Thyroid gland (tissue), 4 donors: Measurements from ENCODE around the gene WNT5B. TPM values are rescaled to one million over a fixed set of nuclear protein-coding genes. Genes with fewer than 3 reads are reported as not detected.

Experiments
- DNase-seq, 2 donors: peaks; one replicate each; pipeline ENCODE4 v3.0.0-alpha.2; 2019
- H3K27ac ChIP-seq, 3 donors: fragments of 200-600 bp; sonication (generic); 1 replicate in 2 of 3; 2 replicates in 1 of 3; pipeline ENCODE4 v1.5.1; 2016 to 2019; ENCODE audit warnings: mild to moderate bottlenecking in 1 of 3, moderate library complexity in 1 of 3
- H3K27me3 ChIP-seq: fragments of 200-600 bp; sonication (generic); one replicate; pipeline ENCODE4 v1.5.1; 2019
- H3K36me3 ChIP-seq, 2 donors: fragments of 200-600 bp; sonication (generic); one replicate each; pipeline ENCODE4 v1.5.1; 2016 to 2019
- H3K4me1 ChIP-seq, 2 donors: fragments of 200-600 bp; sonication (generic); one replicate each; pipeline ENCODE4 v1.5.1; 2017 to 2019
- H3K4me3 ChIP-seq, 3 donors: fragments of 200-600 bp; sonication (generic); replicated peaks in 1 of 3; 1 replicate in 2 of 3; 2 replicates in 1 of 3; pipeline ENCODE4 v1.5.1; 2016; ENCODE audit warnings: mild to moderate bottlenecking in 1 of 3
- H3K9me3 ChIP-seq: fragments of 200-600 bp; sonication (generic); one replicate; pipeline ENCODE4 v1.5.1; 2017
- POLR2A ChIP-seq, 2 donors: fragments of 450-650 bp; IDR thresholded peaks; one replicate each; pipeline ENCODE4 v1.6.1; 2017; ENCODE audit warnings: antibody characterized with exemption in 2 of 2, mild to moderate bottlenecking in 2 of 2, moderate library complexity in 1 of 2
- WGBS, 2 donors: methylation state at CpG; one replicate each; pipeline ENCODE4 v1.1.5; 2017; 5-methylcytosine and 5-hydroxymethylcytosine counted together
- intact Hi-C: fragments of 100-400 bp; cut with DNase I; formaldehyde crosslinking; loops from one replicate; pipeline ENCODE4 v1.15.1; 2023
- total RNA-seq, 4 donors: library from RNA; depleted of rRNA; stranded (reverse); fragments of >200 nt; gene quantifications; one replicate each; pipeline ENCODE4 v1.2.3, GENCODE V29; 2016
- TF ChIP-seq, protein P1 (sequence below), 6 experiments: fragments of 200-600 bp in 3 of 6; fragments of 450-650 bp in 3 of 6; sonication (generic) in 3 of 6; IDR thresholded peaks; one replicate each; pipeline ENCODE4 v1.5.1; 2016 to 2019; ENCODE audit warnings: antibody characterized with exemption in 6 of 6, mild to moderate bottlenecking in 2 of 6, inconsistent platforms in 1 of 6, moderate library complexity in 1 of 6

Gene WNT5B
- total RNA-seq, 4 donors from 2014 or later = 0.78 to 4.3 (median 0.95) TPM

DNA sequence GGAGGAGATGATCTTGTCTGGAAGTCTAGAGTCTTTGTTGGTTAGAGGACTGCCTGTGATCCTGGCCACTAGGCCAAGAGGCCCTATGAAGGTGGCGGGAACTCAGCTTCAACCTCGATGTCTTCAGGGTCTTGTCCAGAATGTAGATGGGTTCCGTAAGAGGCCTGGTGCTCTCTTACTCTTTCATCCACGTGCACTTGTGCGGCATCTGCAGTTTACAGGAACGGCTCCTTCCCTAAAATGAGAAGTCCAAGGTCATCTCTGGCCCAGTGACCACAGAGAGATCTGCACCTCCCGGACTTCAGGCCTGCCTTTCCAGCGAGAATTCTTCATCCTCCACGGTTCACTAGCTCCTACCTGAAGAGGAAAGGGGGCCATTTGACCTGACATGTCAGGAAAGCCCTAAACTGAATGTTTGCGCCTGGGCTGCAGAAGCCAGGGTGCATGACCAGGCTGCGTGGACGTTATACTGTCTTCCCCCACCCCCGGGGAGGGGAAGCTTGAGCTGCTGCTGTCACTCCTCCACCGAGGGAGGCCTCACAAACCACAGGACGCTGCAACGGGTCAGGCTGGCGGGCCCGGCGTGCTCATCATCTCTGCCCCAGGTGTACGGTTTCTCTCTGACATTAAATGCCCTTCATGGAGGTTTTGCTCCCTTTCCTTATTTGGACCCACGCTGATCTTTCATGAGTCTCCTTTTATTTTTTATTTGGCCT, 17.7 kb downstream of the WNT5B start:
- WGBS, 2 donors = 71 to 77% methylated on average over 20 of the region's 21 CpGs
- Histone ChIP-seq H3K4me3 (no peak overlapping the region), H3K9me3 (no peaks in the 10 kb centered on the region), H3K4me1 (peaks cover 0 to 4% of the 10 kb centered on the region in 2 donors), H3K27me3 (no peaks in the 10 kb centered on the region), H3K36me3 (no peaks in the 10 kb centered on the region), H3K27ac (no peak overlapping the region)
- TF ChIP-seq, protein P1, sequence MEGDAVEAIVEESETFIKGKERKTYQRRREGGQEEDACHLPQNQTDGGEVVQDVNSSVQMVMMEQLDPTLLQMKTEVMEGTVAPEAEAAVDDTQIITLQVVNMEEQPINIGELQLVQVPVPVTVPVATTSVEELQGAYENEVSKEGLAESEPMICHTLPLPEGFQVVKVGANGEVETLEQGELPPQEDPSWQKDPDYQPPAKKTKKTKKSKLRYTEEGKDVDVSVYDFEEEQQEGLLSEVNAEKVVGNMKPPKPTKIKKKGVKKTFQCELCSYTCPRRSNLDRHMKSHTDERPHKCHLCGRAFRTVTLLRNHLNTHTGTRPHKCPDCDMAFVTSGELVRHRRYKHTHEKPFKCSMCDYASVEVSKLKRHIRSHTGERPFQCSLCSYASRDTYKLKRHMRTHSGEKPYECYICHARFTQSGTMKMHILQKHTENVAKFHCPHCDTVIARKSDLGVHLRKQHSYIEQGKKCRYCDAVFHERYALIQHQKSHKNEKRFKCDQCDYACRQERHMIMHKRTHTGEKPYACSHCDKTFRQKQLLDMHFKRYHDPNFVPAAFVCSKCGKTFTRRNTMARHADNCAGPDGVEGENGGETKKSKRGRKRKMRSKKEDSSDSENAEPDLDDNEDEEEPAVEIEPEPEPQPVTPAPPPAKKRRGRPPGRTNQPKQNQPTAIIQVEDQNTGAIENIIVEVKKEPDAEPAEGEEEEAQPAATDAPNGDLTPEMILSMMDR (IDR thresholded peaks at IDR 0.05) = no peak
- no peak for TF ChIP-seq POLR2A (IDR thresholded peaks at IDR 0.05)
- no peak for DNase-seq
- intact Hi-C loops = no loop called here

- Histone ChIP-seq H3K9me3 (no peaks in the 10 kb centered on the region), H3K4me1 (peaks cover 0 to 4% of the 10 kb centered on the region in 2 donors), H3K4me3 (no peak overlapping the region), H3K27me3 (no peaks in the 10 kb centered on the region), H3K36me3 (no peaks in the 10 kb centered on the region), H3K27ac (no peak overlapping the region)
- WGBS, 2 donors = 97 to 100% methylated on average over 3 of the region's 3 CpGs
- intact Hi-C loops = no loop called here
- TF ChIP-seq POLR2A (IDR thresholded peaks at IDR 0.05) = no peak
- TF ChIP-seq, protein P1 (IDR thresholded peaks at IDR 0.05) = no peak
- no peak for DNase-seq
Observed at GRCh38 chr12:1647285-1647669, 18.2 kb downstream of the WNT5B start.

DNA sequence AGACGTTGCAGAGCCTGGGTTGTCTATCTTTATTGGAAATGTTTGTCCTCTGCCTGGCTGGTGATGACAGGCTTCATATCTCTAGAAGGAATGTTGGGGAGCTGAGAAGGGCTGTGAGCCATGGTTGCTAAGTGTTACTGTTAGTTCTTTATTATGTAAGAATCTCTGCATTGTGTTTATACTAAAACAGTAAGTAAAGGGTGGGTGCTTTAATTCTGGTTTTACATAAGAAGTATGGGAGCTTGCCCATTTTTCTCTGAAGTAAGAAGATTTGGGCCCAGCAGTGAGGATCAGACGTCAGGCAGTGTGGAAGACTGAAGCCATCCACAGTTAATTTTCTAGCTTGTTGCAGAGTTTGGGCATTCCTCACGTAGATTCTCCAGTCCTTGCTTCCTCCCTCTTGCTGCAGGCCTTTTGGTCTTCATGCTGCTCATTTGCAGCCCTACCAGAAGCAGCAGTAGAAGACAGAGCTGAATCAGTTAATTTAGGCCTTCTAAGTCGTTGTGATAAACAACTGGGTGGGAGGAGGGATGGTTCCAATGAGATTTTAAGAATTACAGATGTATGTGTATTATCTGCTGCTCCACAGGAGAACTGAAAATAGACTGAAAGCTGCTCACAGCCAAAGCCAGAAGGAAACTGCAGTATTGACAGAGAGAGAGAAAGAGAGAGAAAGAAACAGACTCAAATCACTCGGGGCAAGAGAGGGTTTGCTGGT, 21.4 kb downstream of the WNT5B start:
- Histone ChIP-seq H3K9me3 (no peaks in the 10 kb centered on the region), H3K36me3 (no peaks in the 10 kb centered on the region), H3K27me3 (no peaks in the 10 kb centered on the region), H3K27ac (no peak overlapping the region), H3K4me3 (no peak overlapping the region), H3K4me1 (no peaks in the 10 kb centered on the region)
- no peak for DNase-seq
- TF ChIP-seq POLR2A (IDR thresholded peaks at IDR 0.05) = no peak
- TF ChIP-seq, protein P1 (IDR thresholded peaks at IDR 0.05) = no peak
- intact Hi-C loops = loop anchor here (5.0 kb wide), 2 partner anchors 42 to 287 kb away; partner anchors contain the start of gene ADIPOR2
- 59 to 60% methylated on average over 5 of the region's 5 CpGs for WGBS, 2 donors

GRCh38 chr12:1650978-1651361, 21.9 kb downstream of the WNT5B start:
- intact Hi-C loops = loop anchor here (5.0 kb wide), 2 partner anchors 41 to 286 kb away; partner anchors contain the start of gene ADIPOR2

GRCh38 chr12:1651946-1652345, 22.9 kb downstream of the WNT5B start:
- no peak overlapping the region for H3K4me3 ChIP-seq
- H3K27me3 ChIP-seq = no peaks in the 10 kb centered on the region
- DNase-seq = no peak
- no peaks in the 10 kb centered on the region for H3K36me3 ChIP-seq
- TF ChIP-seq, protein P1 (IDR thresholded peaks at IDR 0.05) = no peak
- no peak for TF ChIP-seq POLR2A (IDR thresholded peaks at IDR 0.05)
- H3K27ac ChIP-seq = no peak overlapping the region
- H3K9me3 ChIP-seq = no peaks in the 10 kb centered on the region
- intact Hi-C loops = loop anchor here (2.0 to 5.0 kb wide), 3 partner anchors 40 to 285 kb away; partner anchors contain the start of gene ADIPOR2
- H3K4me1 ChIP-seq = no peaks in the 10 kb centered on the region

More at GRCh38 chr12:1650978-1651361, 21.9 kb downstream of the WNT5B start:
- Histone ChIP-seq H3K4me1 (no peaks in the 10 kb centered on the region), H3K36me3 (no peaks in the 10 kb centered on the region), H3K27ac (no peak overlapping the region), H3K4me3 (no peak overlapping the region), H3K27me3 (no peaks in the 10 kb centered on the region), H3K9me3 (no peaks in the 10 kb centered on the region)
- DNase-seq = no peak
- no peak for TF ChIP-seq POLR2A (IDR thresholded peaks at IDR 0.05)
- WGBS, 2 donors = 75 to 76% methylated on average over 6 of the region's 6 CpGs
